Suppressor macrophage (primary cell): ENCODE measurements around the gene AKT3.

ENCODE experiments used
- DNase-seq, 4 experiments: peaks; one replicate each; pipeline ENCODE4 v3.0.0-alpha.2; 2020 to 2022

Gene AKT3

GRCh38 chr1:243730487-243731150 lies 119.4 kb downstream of the AKT3 start:
- peak in 3 of 4 experiments; percentile 20 to 34 (median 25) for DNase-seq

- DNase-seq, result no peak
These were observed 120.1 kb downstream of the AKT3 start for GRCh38 chr1:243729956-243730355.

GRCh38 chr1:243727503-243728203 lies 122.4 kb downstream of the AKT3 start:
- peak; percentile 41 to 94 (median 68) for DNase-seq

GRCh38 chr1:243726806-243727502 lies 123.1 kb downstream of the AKT3 start:
- peak in 1 of 4 experiments; percentile 39 for DNase-seq

GRCh38 chr1:243725846-243726245 lies 124.2 kb downstream of the AKT3 start:
- no peak for DNase-seq

GRCh38 chr1:243725075-243725474 lies 125.0 kb downstream of the AKT3 start:
- peak in 1 of 4 experiments; percentile 7 for DNase-seq

GRCh38 chr1:243723458-243724043 lies 126.5 kb downstream of the AKT3 start:
- DNase-seq, result peak; percentile 23 to 67 (median 33)

- DNase-seq, result no peak
These were observed 127.0 kb downstream of the AKT3 start for GRCh38 chr1:243723050-243723449.

- DNase-seq, result no peak
These were observed 130.6 kb downstream of the AKT3 start for GRCh38 chr1:243719476-243719875.

- no peak for DNase-seq
These were observed 131.2 kb downstream of the AKT3 start for GRCh38 chr1:243718893-243719292.

- DNase-seq, result no peak
These were observed 132.0 kb downstream of the AKT3 start for GRCh38 chr1:243718022-243718421.

- no peak for DNase-seq
These were observed 133.1 kb downstream of the AKT3 start for GRCh38 chr1:243716906-243717305.

- peak in 2 of 4 experiments; percentile 21 to 31 for DNase-seq
These were observed 134.8 kb downstream of the AKT3 start for GRCh38 chr1:243715285-243715684.

- DNase-seq, result peak in 1 of 4 experiments; percentile 10
These were observed 136.4 kb downstream of the AKT3 start for GRCh38 chr1:243713470-243714186.

GRCh38 chr1:243712941-243713340 lies 137.1 kb downstream of the AKT3 start:
- peak in 1 of 4 experiments; percentile 6 for DNase-seq

GRCh38 chr1:243712242-243712641 lies 137.8 kb downstream of the AKT3 start:
- DNase-seq, result peak in 2 of 4 experiments; percentile 8 to 31

GRCh38 chr1:243710467-243710866 lies 139.6 kb downstream of the AKT3 start:
- peak in 2 of 4 experiments; percentile 60 to 64 for DNase-seq

- DNase-seq, result peak in 1 of 4 experiments; percentile 33
These were observed 141.8 kb downstream of the AKT3 start for GRCh38 chr1:243708210-243708609.

GRCh38 chr1:243706563-243706962 lies 143.5 kb downstream of the AKT3 start:
- DNase-seq, result no peak

GRCh38 chr1:243705585-243705984 lies 144.5 kb downstream of the AKT3 start:
- DNase-seq, result no peak

GRCh38 chr1:243701872-243702271 lies 148.2 kb downstream of the AKT3 start:
- no peak for DNase-seq

- no peak for DNase-seq
These were observed 156.2 kb downstream of the AKT3 start for GRCh38 chr1:243693800-243694199.
